HG03064 (cell line): ENCODE results near the gene ELMO1.

Experiments
- ATAC-seq: cut with Tn5 transposase; IDR thresholded peaks from one replicate; pipeline ENCODE4 v1.9.1; 2021; ENCODE audit warnings: low read depth; ENCODE audit not compliant: unreplicated experiment

The ELMO1 gene

GRCh38 chr7:37083311-37084096 is 365.2 kb downstream of the ELMO1 start:
- no peak for ATAC-seq

GRCh38 chr7:37081436-37081835 is 367.2 kb downstream of the ELMO1 start:
- no peak for ATAC-seq

- no peak for ATAC-seq
These were observed 369.2 kb downstream of the ELMO1 start for GRCh38 chr7:37079420-37079819.

- no peak for ATAC-seq
These were observed 372.0 kb downstream of the ELMO1 start for GRCh38 chr7:37076668-37077067.

GRCh38 chr7:37074370-37074769 is 374.3 kb downstream of the ELMO1 start:
- no peak for ATAC-seq

GRCh38 chr7:37071124-37071523 is 377.5 kb downstream of the ELMO1 start:
- no peak for ATAC-seq

GRCh38 chr7:37070471-37070870 is 378.2 kb downstream of the ELMO1 start:
- no peak for ATAC-seq

GRCh38 chr7:37070031-37070430 is 378.6 kb downstream of the ELMO1 start:
- no peak for ATAC-seq

- ATAC-seq: no peak
These were observed 379.3 kb downstream of the ELMO1 start for GRCh38 chr7:37069336-37069735.

- no peak for ATAC-seq
These were observed 379.8 kb downstream of the ELMO1 start for GRCh38 chr7:37068902-37069301.

- ATAC-seq: no peak
These were observed 380.6 kb downstream of the ELMO1 start for GRCh38 chr7:37068038-37068437.

GRCh38 chr7:37065779-37066271 is 382.8 kb downstream of the ELMO1 start:
- peak; percentile 64 for ATAC-seq

- ATAC-seq: no peak
These were observed 386.2 kb downstream of the ELMO1 start for GRCh38 chr7:37062560-37062859.

GRCh38 chr7:37061849-37062559 is 386.7 kb downstream of the ELMO1 start:
- ATAC-seq: no peak

- ATAC-seq: no peak
These were observed 392.3 kb downstream of the ELMO1 start for GRCh38 chr7:37056234-37056912.

GRCh38 chr7:37054624-37055241 is 393.9 kb downstream of the ELMO1 start:
- no peak for ATAC-seq

GRCh38 chr7:37052705-37053104 is 396.0 kb downstream of the ELMO1 start:
- no peak for ATAC-seq

GRCh38 chr7:37050801-37051200 is 397.9 kb downstream of the ELMO1 start:
- no peak for ATAC-seq

GRCh38 chr7:37048674-37049073 is 400.0 kb downstream of the ELMO1 start:
- no peak for ATAC-seq

- no peak for ATAC-seq
These were observed 401.4 kb downstream of the ELMO1 start for GRCh38 chr7:37047260-37047659.

GRCh38 chr7:37046531-37047079 is 402.1 kb downstream of the ELMO1 start:
- no peak for ATAC-seq
